H7 (cell line): ENCODE results near the gene CRHR1. TPM values are rescaled to one million over a fixed set of nuclear protein-coding genes. Genes with fewer than 3 reads are reported as not detected.

Source experiments
- DNase-seq: peaks from one replicate; pipeline ENCODE4 v3.0.0; 2012
- H3K27me3 ChIP-seq: 2 replicates; pipeline ENCODE4 v1.6.0; 2011; ENCODE audit warnings: mild to moderate bottlenecking, low read length; ENCODE audit not compliant: control insufficient read depth, insufficient read depth
- H3K36me3 ChIP-seq: replicated peaks from 2 replicates; pipeline ENCODE4 v1.5.1; 2011; ENCODE audit warnings: low read length; ENCODE audit not compliant: control insufficient read depth, insufficient read depth
- H3K4me3 ChIP-seq: 2 replicates; pipeline ENCODE4 v1.5.1; 2011; ENCODE audit warnings: low read depth, mild to moderate bottlenecking, control low read depth, low read length, moderate library complexity; ENCODE audit not compliant: insufficient read depth
- total RNA-seq: library from RNA; depleted of rRNA; stranded (reverse); fragments of >200 nt; shearing (Covaris generic); gene quantifications from 2 replicates; pipeline ENCODE4 v1.2.3, GENCODE V29; 2014

The CRHR1 gene
- total RNA-seq, 1 experiment from 2014 or later: 0.14 TPM

- Histone ChIP-seq H3K27me3 (peaks cover 21% of the 10 kb centered on the region), H3K36me3 (no peaks in the 10 kb centered on the region), H3K4me3 (no peak overlapping the region)
- no peak for DNase-seq
These were observed 32.7 kb upstream of the CRHR1 start for GRCh38 chr17:45751466-45751865.

DNA sequence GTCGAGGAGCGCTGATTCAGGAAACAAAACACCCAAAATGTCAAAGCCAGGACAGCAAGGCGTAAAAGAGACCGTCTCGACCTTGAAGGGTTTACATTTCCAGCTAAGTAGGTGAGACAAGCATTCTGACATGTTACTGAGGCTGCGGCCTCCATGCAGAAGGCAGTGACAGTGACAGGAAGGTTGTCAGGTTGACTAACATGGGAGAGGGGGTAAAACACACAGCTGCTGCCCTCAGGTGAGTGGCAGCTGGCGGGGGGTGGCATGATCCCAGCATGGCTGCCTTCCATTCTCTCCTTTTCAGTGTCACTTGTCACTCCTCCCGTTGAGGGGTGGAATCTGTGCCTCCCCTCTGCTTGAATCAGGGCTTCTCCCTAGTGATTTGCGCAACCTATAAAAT is 31.9 kb upstream of the CRHR1 start:
- H3K27me3 ChIP-seq: peaks cover 17% of the 10 kb centered on the region
- no peaks in the 10 kb centered on the region for H3K36me3 ChIP-seq
- H3K4me3 ChIP-seq: no peak overlapping the region
- DNase-seq: no peak

DNA sequence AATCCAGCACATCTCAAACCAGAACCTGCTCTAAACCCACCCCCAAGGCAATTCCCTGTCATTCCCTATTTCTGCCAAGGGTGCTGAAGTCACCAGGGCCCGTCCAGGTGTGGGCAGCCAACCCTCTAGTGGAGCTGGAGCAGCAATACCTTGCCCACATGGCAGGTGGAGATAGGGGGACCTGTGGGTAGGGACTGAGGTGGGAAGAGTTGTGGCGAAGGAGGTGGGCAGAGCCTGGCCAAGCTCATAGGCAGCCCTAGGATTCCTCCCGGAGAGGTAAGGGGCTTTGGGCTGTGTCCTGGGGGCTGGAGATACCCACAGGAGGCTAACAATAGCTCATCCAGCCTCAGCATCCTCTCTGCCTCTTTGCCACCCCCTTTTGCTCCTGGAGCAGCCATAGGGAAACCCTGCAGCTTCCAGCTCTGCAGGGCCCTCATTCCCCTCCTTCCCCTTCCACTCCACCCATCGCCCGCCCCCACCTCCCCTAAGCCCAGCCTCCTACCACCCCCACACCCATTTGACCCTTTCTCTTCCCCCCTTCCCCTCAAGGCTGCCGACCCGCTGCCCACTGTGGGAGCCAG is 30.4 kb upstream of the CRHR1 start:
- Histone ChIP-seq H3K27me3 (peaks cover 4% of the 10 kb centered on the region), H3K4me3 (no peak overlapping the region), H3K36me3 (no peaks in the 10 kb centered on the region)
- no peak for DNase-seq

- no peaks in the 10 kb centered on the region for H3K36me3 ChIP-seq
- H3K4me3 ChIP-seq: no peak overlapping the region
- DNase-seq: no peak
- H3K27me3 ChIP-seq: peaks cover 2% of the 10 kb centered on the region
These were observed 29.1 kb upstream of the CRHR1 start for GRCh38 chr17:45755050-45755449.

GRCh38 chr17:45756266-45756991 is 27.7 kb upstream of the CRHR1 start:
- Histone ChIP-seq H3K27me3 (no peaks in the 10 kb centered on the region; the same call in none of the 2 replicates), H3K36me3 (no peaks in the 10 kb centered on the region), H3K4me3 (no peak overlapping the region)
- no peak for DNase-seq

DNA sequence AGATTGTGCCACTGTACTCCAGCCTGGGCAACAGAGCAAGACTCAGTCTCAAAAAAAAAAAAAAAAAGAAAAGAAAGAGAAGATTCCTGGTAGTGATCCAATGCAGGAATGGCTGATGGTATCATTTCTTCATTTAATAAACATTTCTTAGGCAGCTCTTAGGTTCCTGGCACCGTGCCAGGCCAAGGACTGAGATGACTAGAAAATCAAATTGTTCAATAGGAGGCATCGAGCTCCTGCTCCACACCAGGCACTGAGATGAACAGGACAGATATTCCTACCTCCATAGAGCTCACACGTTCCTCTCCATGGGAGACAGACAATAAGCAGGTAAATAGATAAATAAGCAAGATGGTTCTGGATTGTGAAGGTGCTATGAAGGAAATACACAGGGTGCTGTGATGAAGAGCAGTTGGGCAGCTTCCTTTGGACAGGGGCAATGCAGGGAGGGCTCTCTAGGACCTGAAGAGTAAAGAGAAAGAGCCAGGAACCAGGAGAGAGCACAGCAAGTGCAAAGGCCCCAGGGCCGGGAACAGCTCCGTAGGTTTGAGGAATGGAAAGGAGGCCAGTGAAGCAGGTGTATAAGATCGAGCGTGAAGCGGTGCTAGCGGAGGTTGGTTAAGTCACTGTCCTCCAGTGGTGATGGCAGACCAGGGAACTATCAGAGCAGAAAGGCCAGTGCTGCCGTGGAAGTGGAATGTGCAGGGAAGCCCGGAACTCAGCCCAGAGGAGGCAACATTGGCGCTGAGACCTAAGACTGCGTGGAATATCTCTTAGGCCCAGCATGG is 26.5 kb upstream of the CRHR1 start:
- no peak for DNase-seq
- H3K36me3 ChIP-seq: no peaks in the 10 kb centered on the region
- H3K27me3 ChIP-seq: no peaks in the 10 kb centered on the region; the same call in 1 of the 2 replicates
- no peak overlapping the region for H3K4me3 ChIP-seq

DNA sequence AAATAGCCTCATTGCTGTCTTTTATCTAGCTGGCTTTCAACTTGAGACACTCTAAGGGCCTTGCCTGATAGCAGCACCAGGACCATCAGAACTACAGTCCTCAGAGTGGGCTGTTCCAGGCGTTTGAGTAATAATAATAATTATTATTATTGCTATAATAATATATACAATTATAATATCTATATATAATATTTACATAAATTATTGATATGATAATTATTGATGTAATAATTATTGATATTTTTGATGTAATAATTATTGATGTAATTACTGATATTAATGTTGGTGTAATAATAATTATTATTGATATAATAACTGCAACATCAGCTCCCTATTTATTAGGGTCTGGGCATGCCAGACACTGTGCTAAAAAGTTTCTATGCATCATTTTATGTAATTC is 25.6 kb upstream of the CRHR1 start:
- DNase-seq: no peak
- Histone ChIP-seq H3K27me3 (no peaks in the 10 kb centered on the region; the same call in 1 of the 2 replicates), H3K4me3 (no peak overlapping the region), H3K36me3 (no peaks in the 10 kb centered on the region)

- Histone ChIP-seq H3K4me3 (no peak overlapping the region), H3K27me3 (no peaks in the 10 kb centered on the region; the same call in 1 of the 2 replicates), H3K36me3 (no peaks in the 10 kb centered on the region)
- no peak for DNase-seq
These were observed 24.4 kb upstream of the CRHR1 start for GRCh38 chr17:45759761-45760160.

GRCh38 chr17:45761957-45762565 is 22.1 kb upstream of the CRHR1 start:
- Histone ChIP-seq H3K36me3 (no peaks in the 10 kb centered on the region), H3K27me3 (no peaks in the 10 kb centered on the region; the same call in 1 of the 2 replicates), H3K4me3 (no peak overlapping the region)
- DNase-seq: no peak

DNA sequence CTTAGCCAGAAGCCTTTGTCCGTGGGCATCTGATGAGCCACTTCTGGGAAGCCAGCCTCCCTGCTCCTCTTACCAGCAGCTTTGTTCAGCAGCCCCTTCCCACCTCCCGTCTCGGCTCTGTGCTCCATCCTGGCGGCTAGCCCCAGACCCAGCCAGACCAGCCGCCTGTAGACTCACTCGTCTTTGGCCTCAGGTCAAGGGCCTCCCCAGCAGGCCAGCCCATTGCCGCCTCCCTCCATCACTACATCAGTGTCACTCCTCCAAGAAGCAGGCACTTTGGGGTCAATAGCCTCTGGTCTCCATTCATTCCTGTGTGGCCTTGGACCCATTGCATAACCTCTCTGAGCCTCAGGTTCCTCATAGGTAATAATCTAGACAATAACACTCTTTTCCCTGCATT is 20.9 kb upstream of the CRHR1 start:
- no peaks in the 10 kb centered on the region for H3K36me3 ChIP-seq
- H3K27me3 ChIP-seq: no peaks in the 10 kb centered on the region; the same call in 1 of the 2 replicates
- no peak overlapping the region for H3K4me3 ChIP-seq
- DNase-seq: no peak

DNA sequence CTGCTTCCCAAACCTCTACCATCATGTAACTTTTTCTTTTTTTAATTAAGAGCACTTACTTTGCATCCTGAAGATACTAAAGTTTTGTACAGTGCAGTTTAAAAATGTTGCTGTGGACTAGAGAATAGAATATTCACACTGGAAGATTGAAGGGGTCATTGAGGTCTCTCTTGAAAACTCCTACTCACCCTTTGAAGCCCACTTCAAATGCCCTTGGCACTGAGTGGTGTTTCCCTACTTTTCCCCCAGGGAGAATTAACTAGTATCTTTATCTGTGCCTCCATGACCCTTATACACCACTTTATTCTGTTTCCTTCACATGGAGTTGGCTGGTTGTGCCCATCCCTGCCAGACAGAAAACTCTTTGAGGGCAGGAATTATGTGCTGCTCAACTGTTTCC is 19.6 kb upstream of the CRHR1 start:
- Histone ChIP-seq H3K36me3 (no peaks in the 10 kb centered on the region), H3K27me3 (no peaks in the 10 kb centered on the region; the same call in 1 of the 2 replicates), H3K4me3 (no peak overlapping the region)
- no peak for DNase-seq

- no peaks in the 10 kb centered on the region for H3K36me3 ChIP-seq
- H3K27me3 ChIP-seq: no peaks in the 10 kb centered on the region; the same call in 1 of the 2 replicates
- H3K4me3 ChIP-seq: no peak overlapping the region
- DNase-seq: peak; percentile 74
These were observed 16.1 kb upstream of the CRHR1 start for GRCh38 chr17:45768000-45768399.

- H3K27me3 ChIP-seq: peaks cover 1% of the 10 kb centered on the region; the same call in 1 of the 2 replicates
- no peak overlapping the region for H3K4me3 ChIP-seq
- DNase-seq: peak; percentile 61
- no peaks in the 10 kb centered on the region for H3K36me3 ChIP-seq
These were observed 13.4 kb upstream of the CRHR1 start for GRCh38 chr17:45770632-45771270.

- Histone ChIP-seq H3K27me3 (peaks cover 1% of the 10 kb centered on the region; the same call in 1 of the 2 replicates), H3K4me3 (no peak overlapping the region), H3K36me3 (no peaks in the 10 kb centered on the region)
- DNase-seq: no peak
These were observed 12.7 kb upstream of the CRHR1 start for GRCh38 chr17:45771271-45771959.
